Testis (tissue), 2 donors: ENCODE results near the gene SNX6.

Experiments
- CTCF ChIP-seq, 3 experiments: fragments of 450-650 bp in 2 of 3; fragments of 200-600 bp in 1 of 3; sonication (generic) in 1 of 3; IDR thresholded peaks; one replicate each; pipeline ENCODE4 v1.5.1; 2016 to 2019; ENCODE audit warnings: antibody characterized with exemption in 3 of 3, mild to moderate bottlenecking in 2 of 3, moderate library complexity in 1 of 3
- POLR2A ChIP-seq: fragments of 450-650 bp; IDR thresholded peaks from one replicate; pipeline ENCODE4 v1.6.1; 2017; ENCODE audit warnings: antibody characterized with exemption, mild to moderate bottlenecking, moderate library complexity

- TF ChIP-seq CTCF (IDR thresholded peaks at IDR 0.05) = no peak
- no peak for TF ChIP-seq POLR2A
Measured at GRCh38 chr14:34628681-34629135, 1.2 kb downstream of the SNX6 start.
